ENCODE measurements around the gene TSPAN32.

DNA sequence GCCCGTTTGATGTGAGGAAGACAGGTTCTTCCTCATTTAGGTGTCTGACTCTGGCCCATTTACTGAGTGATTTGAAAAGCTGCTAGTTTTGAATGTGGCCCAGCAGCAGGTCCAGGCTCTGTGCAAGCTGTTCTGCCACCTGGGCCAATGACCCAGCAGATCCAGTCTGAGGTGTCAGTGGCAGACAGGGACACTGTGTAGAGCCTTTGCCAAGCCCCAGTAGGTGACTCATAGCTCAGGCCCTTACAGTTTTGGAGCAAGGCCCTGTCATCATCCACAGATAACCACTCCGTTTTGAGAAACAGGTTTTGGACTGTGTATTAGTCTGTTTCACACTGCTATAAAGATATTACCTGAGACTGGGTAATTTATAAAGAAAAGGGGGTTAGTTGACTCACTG, 23.9 kb downstream of the TSPAN32 start:
- TF ChIP-seq CTCF (IDR thresholded peaks at IDR 0.05 in 8 of 11, conservative IDR thresholded peaks at IDR 0.05 in 3 of 11) (no peak), POLR2AphosphoS5 (IDR thresholded peaks at IDR 0.05) (no peak), POLR2A (IDR thresholded peaks at IDR 0.05) (no peak)
